Neural cell (in vitro differentiated cells): ENCODE results near the gene IRF9.

Source experiments
- CTCF ChIP-seq: fragments of 450-650 bp; IDR thresholded peaks from 2 replicates; pipeline ENCODE4 v1.5.1; 2014; ENCODE audit warnings: antibody characterized with exemption, mild to moderate bottlenecking, moderate library complexity; ENCODE audit not compliant: poor library complexity, severe bottlenecking
- EP300 ChIP-seq: fragments of 450-650 bp; conservative IDR thresholded peaks from 2 replicates; pipeline ENCODE4 v1.6.1; 2014; ENCODE audit warnings: antibody characterized with exemption, mild to moderate bottlenecking, moderate library complexity; ENCODE audit not compliant: poor library complexity, severe bottlenecking
- EZH2 ChIP-seq: fragments of 200-600, 300-800 bp; shearing (Covaris generic), sonication (generic); IDR thresholded peaks from 2 replicates; pipeline ENCODE4 v1.6.1; 2014; ENCODE audit warnings: antibody characterized with exemption, low read length, borderline replicate concordance, mild to moderate bottlenecking; ENCODE audit not compliant: insufficient read depth, poor library complexity, severe bottlenecking
- POLR2AphosphoS5 ChIP-seq: IDR thresholded peaks from 2 replicates; pipeline ENCODE4 v1.6.1; 2012
- RAD21 ChIP-seq: fragments of 450-650 bp; conservative IDR thresholded peaks from 2 replicates; pipeline ENCODE4 v1.6.1; 2014; ENCODE audit warnings: antibody characterized with exemption, mild to moderate bottlenecking, moderate library complexity
- REST ChIP-seq: IDR thresholded peaks from 2 replicates; pipeline ENCODE4 v1.6.1; 2012; ENCODE audit warnings: borderline replicate concordance
- SMC3 ChIP-seq: fragments of 450-650 bp; conservative IDR thresholded peaks from 2 replicates; pipeline ENCODE4 v1.6.1; 2014; ENCODE audit warnings: antibody characterized with exemption, mild to moderate bottlenecking, moderate library complexity; ENCODE audit not compliant: poor library complexity

GRCh38 chr14:24195186-24196070, 34.4 kb downstream of the IRF9 start, which contains the start of gene TM9SF1:
- TF ChIP-seq CTCF, result no peak
- peak; percentile 77 for TF ChIP-seq POLR2AphosphoS5
- no peak for TF ChIP-seq EZH2
- TF ChIP-seq REST, result peak; percentile 12
- no peak for TF ChIP-seq RAD21
- TF ChIP-seq EP300, result peak; percentile 57
- peak; percentile 38 for TF ChIP-seq SMC3
